Measurements from ENCODE around the gene KCNC3.

- no peak for TF ChIP-seq CTCF (conservative IDR thresholded peaks at IDR 0.05; ENCODE audit: low read length)
- TF ChIP-seq EZH2phosphoT487 (IDR thresholded peaks at IDR 0.05; ENCODE audit: borderline replicate concordance, low read depth, low read length): no peak
Measured at GRCh38 chr19:50378169-50378862, 49.1 kb upstream of the KCNC3 start.
